ENCODE data around the gene RAB8B.

The RAB8B gene

DNA sequence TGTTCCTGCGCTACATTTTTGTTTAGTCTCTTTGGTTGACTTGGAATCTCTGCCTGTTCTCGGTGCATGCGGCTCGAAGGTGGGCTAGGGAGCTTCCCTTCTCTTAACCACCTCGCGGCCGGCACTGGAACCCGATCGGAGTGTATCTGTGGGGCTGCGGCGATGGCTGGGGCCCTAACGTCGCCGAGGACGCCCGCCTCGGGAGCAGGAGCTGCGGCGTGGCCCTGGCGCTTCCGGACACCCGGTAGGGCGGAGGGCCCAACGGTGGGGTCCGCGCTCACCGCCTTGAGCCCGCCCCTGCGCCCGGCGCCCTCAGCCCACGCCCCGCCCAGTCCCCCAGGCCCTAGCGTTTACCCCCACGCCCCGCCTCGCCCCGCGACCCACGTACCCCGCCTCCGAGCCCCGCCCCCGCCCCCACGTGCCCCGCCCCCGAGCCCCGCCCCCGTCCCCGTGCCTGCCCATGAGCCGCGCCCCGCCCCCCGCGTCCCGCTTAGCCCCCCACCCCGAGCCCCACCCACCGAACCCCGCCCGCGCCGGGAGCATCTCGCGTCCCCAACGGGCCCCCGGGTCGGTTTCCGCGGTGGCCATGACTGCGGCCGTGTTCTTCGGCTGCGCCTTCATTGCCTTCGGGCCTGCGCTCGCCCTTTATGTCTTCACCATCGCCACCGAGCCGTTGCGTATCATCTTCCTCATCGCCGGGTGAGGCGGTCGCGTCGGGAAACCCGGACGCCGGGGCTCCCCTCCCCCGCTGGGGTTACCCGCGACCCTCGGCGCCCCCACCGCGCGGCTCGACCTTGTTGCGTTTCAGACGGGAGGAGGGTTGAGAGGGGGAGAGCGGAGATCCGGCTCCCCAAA lies 87.9 kb downstream of the RAB8B start, which contains the start of gene APH1B:
TSS of gene APH1B (plus strand) at position 568 of the 855 bp plus-strand sequence. CDS start at position 587, 19 bp downstream.
- DNase-seq, result peak; percentile 79

DNA sequence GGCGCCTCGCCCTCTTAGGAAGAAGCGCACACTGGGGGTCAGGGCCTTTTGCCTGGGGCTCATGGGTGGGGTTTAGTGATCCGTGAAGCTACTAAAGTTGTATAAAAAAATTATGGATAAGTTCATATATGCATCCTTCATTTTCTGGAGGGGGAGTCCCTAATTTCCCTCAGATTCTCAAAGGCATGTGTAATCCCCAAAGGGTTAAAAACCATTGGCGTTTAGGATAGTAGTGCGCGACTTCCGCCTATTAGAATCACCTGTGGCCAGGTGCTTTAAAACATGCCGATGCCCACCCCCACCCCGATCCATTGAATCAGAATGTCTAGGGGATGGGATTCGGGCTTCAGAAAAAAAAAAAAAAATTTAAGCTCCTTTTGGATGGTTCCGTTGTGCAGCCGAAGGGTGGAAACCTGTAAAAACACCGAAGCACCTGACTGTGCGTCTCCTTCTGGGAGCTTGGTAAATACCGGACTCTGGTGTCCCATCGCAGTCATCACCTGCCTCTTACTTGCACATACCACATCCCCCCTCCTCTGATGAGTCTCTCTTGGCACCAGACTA lies 88.6 kb downstream of the RAB8B start:
- no peak for DNase-seq

DNA sequence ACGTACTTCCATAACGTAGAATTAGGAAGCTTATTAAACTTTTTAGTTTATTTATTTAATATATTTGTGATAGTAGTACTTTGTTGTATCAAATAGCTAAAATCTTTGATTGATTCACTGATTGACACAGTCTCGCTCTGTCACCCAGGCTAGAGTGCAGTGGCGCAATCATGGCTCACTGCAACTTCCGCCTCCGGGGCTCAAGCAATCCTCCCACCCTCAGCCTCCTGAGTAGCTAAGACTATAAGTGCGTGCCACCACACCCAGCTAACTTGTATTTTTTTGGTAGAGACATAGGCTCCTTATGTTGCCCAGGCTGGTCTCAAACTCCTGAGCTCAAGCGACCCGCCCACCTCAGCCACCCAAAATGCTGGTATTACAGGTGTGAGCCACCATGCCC lies 93.7 kb downstream of the RAB8B start:
- no peak for DNase-seq

DNA sequence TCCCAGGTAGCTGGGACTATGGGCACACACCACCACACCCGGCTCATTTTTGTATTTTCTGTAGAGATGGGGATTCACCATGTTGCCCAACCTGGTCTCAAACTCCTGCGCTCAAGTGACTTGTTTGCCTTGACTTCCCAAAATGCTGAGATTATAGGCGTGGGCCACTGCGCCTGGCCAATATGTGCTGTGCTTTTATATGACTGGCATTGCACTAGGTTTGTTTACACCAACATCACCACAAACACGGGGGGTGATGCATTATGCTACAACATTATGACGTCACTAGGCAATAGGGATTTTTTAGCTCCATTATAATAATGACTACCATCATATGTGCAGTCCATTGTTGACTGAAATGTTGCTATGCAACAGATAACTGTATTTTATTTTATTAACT lies 94.9 kb downstream of the RAB8B start:
- DNase-seq, result no peak

DNA sequence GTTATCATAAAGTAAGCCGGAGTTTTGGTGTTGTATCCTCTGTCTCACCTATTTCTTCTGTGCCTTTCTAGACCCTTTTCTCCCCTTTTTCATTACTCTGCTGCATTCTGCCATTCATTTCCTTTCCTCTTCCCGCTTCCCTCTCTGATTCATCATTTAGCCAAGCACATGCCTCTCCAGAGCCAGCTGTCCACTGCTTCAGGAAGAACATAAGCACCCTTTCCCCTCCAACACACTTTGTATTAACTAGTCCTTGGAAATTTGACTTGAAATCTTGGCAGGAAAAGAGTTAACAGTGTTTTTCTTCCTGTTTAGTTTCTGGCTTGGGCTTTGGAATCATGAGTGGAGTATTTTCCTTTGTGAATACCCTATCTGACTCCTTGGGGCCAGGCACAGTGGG lies 97.7 kb downstream of the RAB8B start:
- no peak for DNase-seq

DNA sequence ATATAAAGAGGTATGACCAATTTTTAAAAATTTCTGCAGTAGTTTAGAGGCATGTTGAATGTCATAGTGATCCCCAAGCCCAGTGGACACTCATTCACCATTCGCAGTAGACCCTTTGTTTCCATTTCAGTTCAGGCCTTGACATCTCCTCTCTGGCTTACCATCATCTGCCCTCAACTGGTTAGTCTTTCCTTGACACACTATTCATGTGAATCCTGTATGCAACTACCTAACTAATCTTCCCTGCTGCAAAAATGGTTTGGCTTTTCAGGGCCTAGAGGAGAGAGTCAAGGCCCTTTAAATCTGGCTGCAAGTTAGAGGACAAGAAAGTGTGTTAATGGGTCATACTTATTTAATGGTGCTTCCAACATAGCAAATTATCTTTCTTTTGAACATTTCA lies 98.9 kb downstream of the RAB8B start:
- DNase-seq, result no peak

DNA sequence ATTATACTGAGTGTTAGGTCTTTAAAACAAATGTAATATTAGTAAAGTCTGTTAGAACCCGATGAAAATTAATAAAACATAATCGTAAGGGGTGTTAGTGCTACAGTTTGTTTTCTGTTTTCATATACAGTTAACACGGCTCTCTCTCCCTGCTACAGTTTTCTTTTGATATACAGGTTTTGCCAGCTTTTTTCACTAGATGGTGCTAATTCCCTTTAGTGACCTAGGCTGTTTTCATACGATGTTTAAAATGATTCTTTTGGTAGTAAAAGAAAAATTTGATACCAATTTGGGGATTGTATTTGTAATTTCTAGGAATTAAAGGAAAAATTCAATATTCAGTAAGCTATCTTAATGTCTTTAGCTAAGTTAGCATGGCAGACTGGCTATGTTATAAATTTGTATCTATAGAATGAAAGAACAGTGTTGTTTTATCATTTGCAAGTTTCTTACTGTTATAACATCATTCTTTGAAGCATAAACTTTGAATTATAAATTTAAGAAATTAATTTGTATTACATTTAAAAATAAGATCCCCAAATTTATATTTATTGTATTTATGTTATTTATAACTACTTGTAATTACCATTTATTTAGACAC lies 99.5 kb downstream of the RAB8B start:
- no peak for DNase-seq

DNA sequence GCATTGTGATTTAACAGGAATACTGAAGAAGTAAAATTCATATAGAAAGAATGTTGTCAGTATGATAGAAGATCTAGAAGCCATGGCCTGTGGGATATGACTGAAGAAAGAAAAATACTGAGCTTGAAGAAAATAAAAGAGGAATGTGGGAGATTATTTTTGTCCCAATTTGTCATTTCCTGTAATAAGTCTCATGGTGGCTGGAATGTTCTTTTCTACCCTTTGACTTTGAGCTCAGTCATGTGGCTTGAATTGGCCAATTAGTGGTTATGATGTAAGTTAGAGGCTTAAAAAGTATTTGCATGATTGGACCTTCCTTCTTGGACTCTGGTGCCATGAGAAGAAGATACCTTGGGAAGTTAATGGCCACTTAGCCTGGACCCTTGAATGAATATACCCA lies 102.1 kb downstream of the RAB8B start:
- DNase-seq, result no peak

DNA sequence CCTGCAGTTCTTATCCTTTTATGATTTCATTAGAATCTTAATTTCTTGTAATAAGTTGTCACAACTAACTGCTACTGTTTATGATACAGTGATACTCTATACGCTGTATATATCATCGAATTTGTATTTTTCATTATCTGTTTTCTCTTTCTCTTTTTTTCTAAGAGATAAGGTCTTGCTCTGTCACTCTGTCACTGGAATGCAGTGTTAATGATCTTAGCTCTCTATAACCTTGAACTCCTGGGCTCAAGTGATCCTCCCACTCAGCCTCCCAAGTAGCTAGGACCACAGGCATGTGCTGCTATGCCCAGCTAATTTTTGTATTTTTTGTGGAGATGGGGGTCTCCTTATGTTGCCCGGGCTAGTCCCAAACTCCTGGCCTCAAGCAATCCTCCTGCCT lies 102.8 kb downstream of the RAB8B start:
- no peak for DNase-seq

DNA sequence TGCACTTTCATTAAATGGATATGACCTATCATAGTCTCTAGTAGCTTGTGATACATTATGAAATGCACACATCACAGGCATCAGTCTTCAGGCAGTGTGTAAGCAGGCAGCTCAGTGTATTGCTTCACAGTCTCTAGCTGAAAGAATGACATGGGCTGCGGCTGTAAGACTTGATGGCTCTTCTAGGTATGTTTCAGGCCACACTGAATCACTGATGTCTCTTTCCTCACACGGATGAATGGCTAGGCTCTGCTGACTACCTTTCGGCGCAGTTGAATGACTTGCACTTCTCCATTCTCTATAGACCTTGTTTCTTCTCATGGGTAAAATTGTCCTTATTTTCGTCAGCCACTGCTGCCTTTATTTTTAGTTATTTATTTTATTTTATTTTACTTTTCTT lies 103.4 kb downstream of the RAB8B start:
- DNase-seq, result no peak

DNA sequence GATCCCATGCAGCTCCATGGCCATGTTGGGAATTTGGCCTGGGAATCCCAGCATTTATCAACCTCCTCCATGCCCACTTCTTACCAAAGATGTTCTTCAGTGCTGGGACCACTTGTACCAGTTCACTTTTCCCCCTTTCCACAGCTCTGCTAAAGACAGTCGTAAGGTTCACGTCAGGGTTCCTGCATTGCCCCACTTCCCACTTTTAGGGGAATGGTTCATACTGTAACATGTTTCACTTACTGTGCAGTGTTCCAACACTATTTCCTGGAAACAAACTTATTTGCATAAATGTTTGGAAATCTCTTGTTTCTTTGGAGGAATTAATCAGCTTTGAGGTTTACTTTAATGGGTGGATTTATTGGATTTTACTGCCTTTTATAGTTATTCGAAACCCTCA lies 105.0 kb downstream of the RAB8B start:
- no peak for DNase-seq

DNA sequence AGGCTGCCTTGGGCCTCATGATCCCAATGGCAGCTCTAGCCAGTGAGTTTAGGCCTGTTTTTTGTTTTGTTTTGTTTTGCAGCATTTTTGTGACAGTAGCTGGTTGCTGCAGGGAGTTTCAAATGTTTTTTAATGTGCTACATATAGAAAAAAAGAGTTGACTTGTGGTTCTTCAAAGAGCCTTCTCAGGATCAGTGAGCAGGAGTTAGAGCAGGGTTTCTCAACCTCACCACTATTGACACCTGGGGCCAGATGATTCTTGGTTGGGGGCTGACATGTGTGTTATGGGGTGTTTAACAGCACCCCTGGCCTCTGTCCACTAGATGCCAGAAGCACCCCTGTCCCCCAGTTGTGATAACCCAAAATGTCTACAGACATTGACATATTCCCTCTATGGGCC lies 105.9 kb downstream of the RAB8B start:
- no peak for DNase-seq

DNA sequence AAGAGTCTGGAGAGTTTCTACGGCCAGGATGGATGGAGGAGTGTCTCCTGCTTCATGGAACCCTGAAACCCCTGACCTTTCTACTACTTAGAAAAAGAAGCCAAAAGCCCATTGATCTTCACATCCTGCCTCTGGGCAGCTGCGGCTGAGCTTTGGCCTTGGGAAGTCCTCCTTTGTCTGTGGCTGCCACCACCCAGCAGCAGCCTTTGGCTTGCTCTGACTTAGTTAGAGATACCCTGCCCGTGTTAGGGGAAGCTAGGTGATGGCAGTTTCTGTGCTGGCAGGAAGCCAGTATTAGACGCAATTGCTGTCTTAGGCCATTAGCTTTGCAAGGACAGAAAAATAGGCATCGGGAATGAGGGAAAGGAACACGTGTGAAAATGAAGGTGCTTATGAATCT lies 106.8 kb downstream of the RAB8B start:
- DNase-seq, result no peak

DNA sequence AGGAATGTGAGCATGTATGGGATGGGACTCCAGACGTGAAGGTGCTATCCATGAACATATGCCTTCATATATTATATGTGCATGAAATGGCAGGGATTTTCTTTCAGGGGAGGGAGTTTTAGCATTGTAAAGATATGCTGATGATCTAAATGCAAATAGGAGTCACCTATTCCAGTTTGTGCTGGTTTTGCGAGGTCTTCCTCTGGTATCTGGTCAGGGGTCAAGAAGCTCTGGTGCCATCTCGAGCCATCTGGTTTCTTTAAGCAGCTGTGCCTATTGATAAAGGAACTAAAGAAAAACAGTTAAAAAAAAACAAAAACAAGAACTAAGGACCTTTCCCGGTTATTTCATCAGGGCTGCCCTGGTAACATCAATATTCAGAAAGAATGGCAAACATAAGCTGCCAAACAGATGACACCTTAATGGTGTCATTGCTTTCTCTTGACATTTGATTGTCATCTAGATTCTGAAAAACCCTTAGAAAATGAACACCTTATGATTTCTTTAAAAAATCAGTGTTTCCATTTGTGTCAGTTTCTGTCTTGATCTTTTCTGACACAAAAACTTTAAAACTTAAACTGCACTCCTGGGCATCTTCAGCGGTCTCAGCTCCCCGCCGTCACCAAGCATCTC lies 110.7 kb downstream of the RAB8B start:
- DNase-seq, result no peak

DNA sequence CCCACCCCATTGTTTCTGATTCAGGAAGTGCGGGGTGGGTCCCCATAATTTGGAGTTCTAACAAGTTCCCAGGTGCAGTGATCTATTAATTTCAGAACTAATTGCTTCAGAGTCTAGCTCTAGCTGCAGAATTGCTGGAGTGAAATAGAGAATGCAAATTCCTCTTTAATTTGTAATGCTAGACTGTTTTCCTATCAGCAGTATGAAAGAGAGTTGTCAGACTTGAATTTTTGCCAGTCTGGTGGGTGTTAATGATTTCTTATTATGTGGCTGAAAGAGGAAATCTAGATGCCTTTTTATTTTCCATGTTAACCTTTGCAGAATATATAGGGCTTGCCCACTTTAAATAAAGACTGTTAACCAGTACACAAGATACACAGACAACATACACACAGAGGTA lies 111.7 kb downstream of the RAB8B start:
- no peak for DNase-seq

DNA sequence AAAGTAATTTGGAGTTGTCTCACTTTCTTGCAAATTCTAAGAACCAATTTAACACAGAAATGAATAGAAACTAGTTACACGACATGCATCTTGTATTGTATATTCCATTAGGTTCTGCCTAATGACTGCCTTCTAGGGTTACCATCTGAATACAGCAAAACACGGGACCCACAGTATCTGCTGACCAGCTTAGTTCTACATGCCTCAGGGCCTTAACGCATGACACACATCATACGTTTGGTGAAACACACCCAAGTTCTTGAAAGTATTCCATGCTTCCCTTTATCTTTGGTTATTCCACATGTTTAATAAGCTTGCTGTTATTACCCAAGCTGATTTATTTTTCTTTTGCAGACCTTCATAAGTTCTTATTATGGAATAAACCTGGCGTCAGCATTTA lies 115.9 kb downstream of the RAB8B start:
- DNase-seq, result no peak

DNA sequence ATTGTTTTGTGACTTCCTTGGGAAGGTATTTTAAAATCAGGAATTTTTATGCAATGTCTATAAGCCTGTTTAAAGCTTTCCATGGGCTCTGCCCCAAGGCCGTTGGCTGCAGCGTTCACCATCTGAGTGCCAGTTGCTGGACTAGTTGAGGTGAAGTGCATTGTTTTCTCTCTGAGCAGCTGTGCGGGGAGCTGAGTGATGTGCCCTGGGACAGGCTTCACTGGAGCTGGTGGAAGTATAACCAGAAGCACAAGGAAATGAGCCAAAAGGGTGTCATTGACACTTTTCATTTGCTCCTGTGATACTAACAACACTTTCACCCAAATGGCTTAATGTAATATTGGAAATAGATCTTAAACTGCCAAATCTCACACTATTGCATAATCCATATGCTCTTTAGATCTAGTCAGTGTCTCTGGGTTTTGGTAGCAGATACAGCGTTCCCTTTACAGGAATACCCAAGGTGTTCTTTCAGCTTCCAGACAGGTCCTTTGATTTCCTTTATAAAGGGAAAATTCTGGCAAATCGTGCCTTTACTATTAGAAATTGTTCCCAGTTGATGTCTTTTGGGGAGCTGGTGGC lies 117.2 kb downstream of the RAB8B start:
- no peak for DNase-seq

DNA sequence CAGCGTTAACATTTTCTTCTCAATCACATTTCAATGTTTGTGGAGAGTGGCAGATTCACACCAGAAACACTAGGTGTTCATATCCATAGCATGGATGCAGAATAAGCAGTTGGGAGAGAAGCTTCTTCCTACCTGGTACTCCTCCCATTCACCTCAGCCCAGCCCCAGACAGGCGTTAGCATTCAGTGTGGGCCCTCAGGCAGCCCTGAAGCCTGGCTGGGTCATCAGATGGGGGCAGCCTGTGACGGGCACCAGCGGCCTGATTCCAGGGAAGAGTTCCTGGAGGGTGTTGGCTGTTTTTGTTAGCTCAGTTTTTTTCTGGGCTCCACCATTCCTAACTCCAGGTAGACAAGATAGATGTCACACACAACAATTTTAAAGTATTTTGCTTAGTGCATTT lies 119.1 kb downstream of the RAB8B start:
- no peak for DNase-seq

DNA sequence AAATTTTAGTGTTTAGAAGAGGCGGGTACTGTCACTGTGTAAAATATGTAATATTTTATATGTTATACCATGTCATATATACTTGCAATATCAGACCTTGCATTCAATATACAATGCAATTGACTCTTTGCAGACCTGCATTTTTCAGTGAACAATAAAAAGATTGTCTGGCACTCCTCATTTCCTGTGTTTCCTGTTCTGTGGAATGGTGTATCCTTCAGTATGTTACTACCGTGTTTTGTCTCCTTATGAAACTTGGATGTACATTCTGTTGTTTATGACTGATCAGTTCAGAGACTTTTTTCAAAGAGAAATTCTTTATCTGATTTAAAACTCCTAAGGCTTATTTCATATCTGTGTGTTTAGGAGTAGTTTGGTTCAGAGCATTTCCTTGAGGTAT lies 119.5 kb downstream of the RAB8B start:
- DNase-seq, result no peak

DNA sequence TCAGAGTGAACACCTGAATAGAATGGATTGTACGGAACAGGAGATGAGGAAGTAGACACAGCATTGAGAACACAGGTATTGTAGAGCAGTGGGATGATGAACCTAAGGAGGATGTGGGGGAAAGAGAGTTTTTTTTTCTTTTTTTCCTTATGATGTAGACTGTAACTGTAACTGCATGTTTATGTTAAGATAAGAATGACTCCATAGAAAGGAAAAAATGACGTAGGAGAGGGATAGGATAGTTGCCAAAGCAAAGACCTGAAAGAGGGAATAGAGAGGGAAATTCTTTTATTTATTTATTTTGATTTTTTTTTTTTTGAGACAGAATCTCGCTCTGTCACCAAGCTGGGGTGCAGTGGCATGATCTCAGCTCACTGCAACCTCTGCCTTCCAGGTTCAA lies 121.2 kb downstream of the RAB8B start:
- no peak for DNase-seq

DNA sequence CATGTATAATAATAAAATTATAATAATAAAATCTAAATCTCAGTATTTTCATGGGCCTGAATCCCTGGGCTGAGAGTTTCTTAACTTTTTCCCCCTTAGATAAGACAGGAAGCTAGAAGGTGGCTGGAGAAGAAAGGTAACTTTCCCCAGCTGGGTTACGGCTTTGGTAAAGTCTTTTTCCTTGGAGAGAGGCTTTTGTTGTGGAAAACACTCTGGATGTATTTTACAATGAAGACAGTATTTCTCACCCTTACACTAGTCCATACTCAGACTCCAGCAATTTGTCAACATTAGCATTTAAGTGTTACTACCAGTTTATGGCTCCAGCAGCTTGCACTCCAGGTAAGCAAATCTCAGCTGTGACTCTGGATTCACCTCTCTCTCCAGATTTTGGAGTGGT lies 122.9 kb downstream of the RAB8B start:
- no peak for DNase-seq

DNA sequence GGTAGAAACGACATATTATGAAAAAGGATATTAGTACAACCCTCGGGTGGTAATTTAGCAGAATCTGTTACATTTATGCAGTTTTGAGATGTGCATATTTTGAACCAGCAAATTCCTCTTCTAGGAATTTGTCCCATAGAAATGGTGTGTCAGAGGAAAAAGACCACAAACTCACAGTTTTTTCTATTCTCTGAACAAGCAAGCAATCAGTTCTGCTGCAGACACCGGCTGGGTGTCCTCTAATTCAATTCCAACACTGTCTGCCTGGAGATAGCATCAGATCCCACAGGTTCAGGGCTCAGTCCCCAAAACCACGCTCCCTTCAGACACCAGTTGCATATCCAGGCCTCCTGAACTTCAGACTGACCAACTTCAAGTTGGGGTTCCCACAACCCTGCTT lies 124.4 kb downstream of the RAB8B start:
- no peak for DNase-seq

DNA sequence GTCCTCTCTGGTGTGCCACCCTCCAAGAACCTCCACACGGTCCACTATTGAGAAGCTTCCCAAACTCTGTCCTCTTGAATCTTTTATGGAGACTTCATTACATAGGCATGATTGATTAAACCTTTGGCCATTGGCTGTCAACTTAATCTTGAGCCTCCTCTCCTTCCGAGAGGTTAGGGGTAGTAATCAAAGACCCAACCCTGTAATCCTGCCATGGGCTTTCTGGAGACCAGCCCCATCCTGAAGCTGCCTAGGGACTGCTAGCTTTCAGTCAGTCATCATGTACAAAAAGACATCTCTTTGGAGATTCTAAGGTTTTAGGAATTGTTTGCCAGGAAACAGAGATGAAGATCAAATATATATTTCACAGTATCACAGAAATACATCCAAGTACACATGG lies 125.0 kb downstream of the RAB8B start:
- no peak for DNase-seq

Measured in activated gamma-delta T cell treated with Interleukin-2 at 50 U/mL for 16 hours (primary cell).